Measurements from ENCODE around the gene FDXACB1. TPM values are rescaled to one million over a fixed set of nuclear protein-coding genes. Genes with fewer than 3 reads are reported as not detected.
A peak's percentile ranks its signal among the peaks of the same experiment; 100 is the strongest.

The FDXACB1 gene
- total and polyA plus RNA-seq, 4 donors, result 0.95 to 2.3 (median 1.3) TPM

- H3K27me3 ChIP-seq (ENCODE audit: control insufficient read depth in 4 of 4, insufficient read depth in 4 of 4, low read length in 3 of 4), result no peaks in the 10 kb centered on the region
- H3K27ac ChIP-seq (ENCODE audit: low read depth in 1 of 2, low read length in 2 of 2), result peak within 1 kb of the TSS; percentile 59 to 95
- peak in 1 of 2 donors; percentile 50 for TF ChIP-seq GABPA (IDR thresholded peaks at IDR 0.05 in 1 of 2, conservative IDR thresholded peaks at IDR 0.05 in 1 of 2)
- no peak for TF ChIP-seq TAF1 (conservative IDR thresholded peaks at IDR 0.05)
- no peak for TF ChIP-seq EGR1 (IDR thresholded peaks at IDR 0.05; ENCODE audit: low read depth in 2 of 2)
- TF ChIP-seq MAX (IDR thresholded peaks at IDR 0.05), result peak; percentile 53
- TF ChIP-seq CTCF (IDR thresholded peaks at IDR 0.05; ENCODE audit: low read depth, low read length, missing input control), result peak; percentile 10
- TF ChIP-seq RAD21 (IDR thresholded peaks at IDR 0.05), result peak in 1 of 2 donors; percentile 36
- TF ChIP-seq JUND (IDR thresholded peaks at IDR 0.05), result no peak
- peak; percentile 79 for TF ChIP-seq ZBTB33 (IDR thresholded peaks at IDR 0.05)
- no peak for TF ChIP-seq SP1 (IDR thresholded peaks at IDR 0.05)
- TF ChIP-seq, protein P1, sequence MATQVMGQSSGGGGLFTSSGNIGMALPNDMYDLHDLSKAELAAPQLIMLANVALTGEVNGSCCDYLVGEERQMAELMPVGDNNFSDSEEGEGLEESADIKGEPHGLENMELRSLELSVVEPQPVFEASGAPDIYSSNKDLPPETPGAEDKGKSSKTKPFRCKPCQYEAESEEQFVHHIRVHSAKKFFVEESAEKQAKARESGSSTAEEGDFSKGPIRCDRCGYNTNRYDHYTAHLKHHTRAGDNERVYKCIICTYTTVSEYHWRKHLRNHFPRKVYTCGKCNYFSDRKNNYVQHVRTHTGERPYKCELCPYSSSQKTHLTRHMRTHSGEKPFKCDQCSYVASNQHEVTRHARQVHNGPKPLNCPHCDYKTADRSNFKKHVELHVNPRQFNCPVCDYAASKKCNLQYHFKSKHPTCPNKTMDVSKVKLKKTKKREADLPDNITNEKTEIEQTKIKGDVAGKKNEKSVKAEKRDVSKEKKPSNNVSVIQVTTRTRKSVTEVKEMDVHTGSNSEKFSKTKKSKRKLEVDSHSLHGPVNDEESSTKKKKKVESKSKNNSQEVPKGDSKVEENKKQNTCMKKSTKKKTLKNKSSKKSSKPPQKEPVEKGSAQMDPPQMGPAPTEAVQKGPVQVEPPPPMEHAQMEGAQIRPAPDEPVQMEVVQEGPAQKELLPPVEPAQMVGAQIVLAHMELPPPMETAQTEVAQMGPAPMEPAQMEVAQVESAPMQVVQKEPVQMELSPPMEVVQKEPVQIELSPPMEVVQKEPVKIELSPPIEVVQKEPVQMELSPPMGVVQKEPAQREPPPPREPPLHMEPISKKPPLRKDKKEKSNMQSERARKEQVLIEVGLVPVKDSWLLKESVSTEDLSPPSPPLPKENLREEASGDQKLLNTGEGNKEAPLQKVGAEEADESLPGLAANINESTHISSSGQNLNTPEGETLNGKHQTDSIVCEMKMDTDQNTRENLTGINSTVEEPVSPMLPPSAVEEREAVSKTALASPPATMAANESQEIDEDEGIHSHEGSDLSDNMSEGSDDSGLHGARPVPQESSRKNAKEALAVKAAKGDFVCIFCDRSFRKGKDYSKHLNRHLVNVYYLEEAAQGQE (IDR thresholded peaks at IDR 0.05), result peak; percentile 57
- TF ChIP-seq YY1 (IDR thresholded peaks at IDR 0.05), result peak; percentile 85
- TF ChIP-seq RXRA (IDR thresholded peaks at IDR 0.05), result no peak
- peak within 1 kb of the TSS; percentile 80 to 94 (median 84) for H3K4me3 ChIP-seq (ENCODE audit: low read depth in 1 of 3, low read length in 3 of 3)
- peaks cover 0 to 17% (median 13%) of the 10 kb centered on the region in 4 donors for H3K4me1 ChIP-seq (ENCODE audit: control insufficient read depth in 4 of 4, insufficient read depth in 4 of 4, low read length in 3 of 4)
- under 1% methylated on average over 51 of the region's 51 CpGs for WGBS
- peak within 1 kb of the TSS; percentile 61 to 84 for H3K9ac ChIP-seq (ENCODE audit: low read depth in 1 of 2, low read length in 2 of 2)
- peak; percentile 92 for DNase-seq (ENCODE audit: low spot score)
- no peaks in the 10 kb centered on the region for H3K9me3 ChIP-seq (ENCODE audit: control insufficient read depth in 4 of 4, low read length in 3 of 4)
- H3K36me3 ChIP-seq (ENCODE audit: control insufficient read depth in 4 of 4, insufficient read depth in 3 of 4, low read depth in 1 of 4, low read length in 3 of 4), result peaks cover 5 to 20% (median 11%) of the 10 kb centered on the region in 4 donors
These were observed 7.9 kb downstream of the FDXACB1 start, which contains the start of gene ALG9 for GRCh38 chr11:111870886-111871692. Gene ALG9, minus strand, starts transcription at chr11:111871581. Its CDS starts 99 bp downstream, at chr11:111871482.

DNA sequence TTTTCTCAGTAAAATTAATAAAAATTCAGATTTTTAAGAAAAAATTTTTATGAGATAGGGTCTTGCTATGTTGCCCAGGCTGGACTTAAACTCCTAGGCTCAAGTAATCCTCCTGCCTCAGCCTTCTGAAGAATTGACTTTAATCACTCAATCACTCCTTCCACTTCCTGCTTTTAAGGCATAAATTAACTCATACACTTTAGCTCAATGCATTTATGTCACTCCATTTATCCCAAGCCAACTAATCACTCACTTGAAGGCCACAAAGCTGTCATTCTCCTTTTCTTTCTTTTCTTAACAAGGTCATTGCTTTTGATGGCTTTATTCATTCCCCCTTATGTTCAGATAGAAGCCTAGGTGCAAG is 8.5 kb downstream of the FDXACB1 start:
- Histone ChIP-seq H3K27ac (ENCODE audit: low read depth in 1 of 2, low read length in 2 of 2) (no peak overlapping the region), H3K9me3 (ENCODE audit: control insufficient read depth in 4 of 4, low read length in 3 of 4) (no peaks in the 10 kb centered on the region), H3K4me1 (ENCODE audit: control insufficient read depth in 4 of 4, insufficient read depth in 4 of 4, low read length in 3 of 4) (peaks cover 0 to 17% (median 13%) of the 10 kb centered on the region in 4 donors), H3K9ac (ENCODE audit: low read depth in 1 of 2, low read length in 2 of 2) (peak overlapping the region; percentile 33 to 84), H3K4me3 (ENCODE audit: low read depth in 1 of 3, low read length in 3 of 3) (peak overlapping the region; percentile 80 to 94 (median 84)), H3K27me3 (ENCODE audit: control insufficient read depth in 4 of 4, insufficient read depth in 4 of 4, low read length in 3 of 4) (no peaks in the 10 kb centered on the region), H3K36me3 (ENCODE audit: control insufficient read depth in 4 of 4, insufficient read depth in 3 of 4, low read depth in 1 of 4, low read length in 3 of 4) (peaks cover 5 to 18% (median 11%) of the 10 kb centered on the region in 4 donors)
- no peak for DNase-seq (ENCODE audit: low spot score)
- TF ChIP-seq SP1 (IDR thresholded peaks at IDR 0.05) (no peak), HNF4G (IDR thresholded peaks at IDR 0.05) (no peak), MAX (IDR thresholded peaks at IDR 0.05) (no peak), CTCF (IDR thresholded peaks at IDR 0.05; ENCODE audit: low read depth, low read length, missing input control) (no peak), EGR1 (IDR thresholded peaks at IDR 0.05; ENCODE audit: low read depth in 2 of 2) (no peak), NR2F2 (IDR thresholded peaks at IDR 0.05) (no peak)

Measured in liver (tissue), 9 donors.